Measurements from ENCODE around the gene PRSS12.

Gene PRSS12

DNA sequence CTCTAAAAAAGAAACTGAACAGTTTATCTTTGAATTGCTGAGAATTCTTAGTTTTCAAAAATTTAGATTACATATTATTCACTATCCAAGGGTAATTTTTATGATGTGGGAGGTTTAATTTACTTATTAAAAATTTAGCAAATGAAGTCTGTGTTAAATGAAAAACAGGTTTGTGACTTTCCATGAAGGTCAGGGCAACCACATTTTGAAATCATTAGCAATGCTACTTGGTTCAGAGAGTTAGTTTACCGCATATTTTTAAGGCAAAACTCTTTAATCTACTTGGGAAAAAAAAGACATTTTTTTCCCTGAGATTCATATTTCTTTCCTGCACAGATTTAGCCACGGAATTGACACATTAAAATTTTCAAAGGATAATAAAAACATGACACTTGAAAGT, 37.3 kb upstream of the PRSS12 start:
- POLR2A ChIA-PET = no interaction called here
- CTCF ChIA-PET = no interaction called here
- no peak for DNase-seq (ENCODE audit: extremely low spot score)
- TF ChIP-seq ARNT (IDR thresholded peaks at IDR 0.05) (no peak), CTBP1 (IDR thresholded peaks at IDR 0.05; ENCODE audit: borderline replicate concordance) (no peak), LEF1 (IDR thresholded peaks at IDR 0.05; ENCODE audit: borderline replicate concordance) (no peak), ELF4 (IDR thresholded peaks at IDR 0.05) (no peak), HDGF (IDR thresholded peaks at IDR 0.05; ENCODE audit: borderline replicate concordance) (no peak), L3MBTL2 (conservative IDR thresholded peaks at IDR 0.05) (no peak), SUZ12 (IDR thresholded peaks at IDR 0.05) (no peak), SP1 (IDR thresholded peaks at IDR 0.05) (no peak), FOXA1 (IDR thresholded peaks at IDR 0.05) (no peak), FOXM1 (IDR thresholded peaks at IDR 0.05; ENCODE audit: borderline replicate concordance) (no peak), BHLHE40 (IDR thresholded peaks at IDR 0.05; ENCODE audit: borderline replicate concordance) (no peak), ZNF384 (IDR thresholded peaks at IDR 0.05) (no peak), FOXK2 (IDR thresholded peaks at IDR 0.05) (no peak), NFRKB (IDR thresholded peaks at IDR 0.05) (no peak), TARDBP (IDR thresholded peaks at IDR 0.05) (no peak)
- TF ChIP-seq, protein P1, sequence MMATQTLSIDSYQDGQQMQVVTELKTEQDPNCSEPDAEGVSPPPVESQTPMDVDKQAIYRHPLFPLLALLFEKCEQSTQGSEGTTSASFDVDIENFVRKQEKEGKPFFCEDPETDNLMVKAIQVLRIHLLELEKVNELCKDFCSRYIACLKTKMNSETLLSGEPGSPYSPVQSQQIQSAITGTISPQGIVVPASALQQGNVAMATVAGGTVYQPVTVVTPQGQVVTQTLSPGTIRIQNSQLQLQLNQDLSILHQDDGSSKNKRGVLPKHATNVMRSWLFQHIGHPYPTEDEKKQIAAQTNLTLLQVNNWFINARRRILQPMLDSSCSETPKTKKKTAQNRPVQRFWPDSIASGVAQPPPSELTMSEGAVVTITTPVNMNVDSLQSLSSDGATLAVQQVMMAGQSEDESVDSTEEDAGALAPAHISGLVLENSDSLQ (IDR thresholded peaks at IDR 0.05) = no peak

DNA sequence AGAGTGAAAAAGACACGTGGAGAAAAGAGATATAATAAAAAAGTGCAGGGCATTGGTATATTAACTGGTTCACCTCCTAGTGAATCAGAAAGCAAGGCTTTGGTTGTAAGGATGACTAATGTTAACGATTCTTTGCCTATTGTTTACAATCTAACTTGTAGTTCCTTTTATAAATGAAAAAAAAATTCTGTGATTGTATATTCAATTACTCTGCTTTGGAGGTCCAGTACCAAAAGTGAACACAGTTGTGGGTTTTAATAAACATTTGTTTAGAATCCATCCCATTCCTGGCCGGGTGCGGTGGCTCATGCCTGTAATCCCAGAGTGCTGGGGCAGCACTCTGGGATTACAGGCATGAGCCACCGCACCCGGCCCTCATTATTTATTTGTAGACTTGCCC, 36.9 kb upstream of the PRSS12 start:
- TF ChIP-seq ELF4 (IDR thresholded peaks at IDR 0.05) = no peak
- TF ChIP-seq NFRKB (IDR thresholded peaks at IDR 0.05) = no peak
- no peak for TF ChIP-seq ARNT (IDR thresholded peaks at IDR 0.05)
- no peak for TF ChIP-seq SP1 (IDR thresholded peaks at IDR 0.05)
- DNase-seq (ENCODE audit: extremely low spot score) = no peak
- ChIA-PET CTCF (no interaction called here), POLR2A (no interaction called here)

DNA sequence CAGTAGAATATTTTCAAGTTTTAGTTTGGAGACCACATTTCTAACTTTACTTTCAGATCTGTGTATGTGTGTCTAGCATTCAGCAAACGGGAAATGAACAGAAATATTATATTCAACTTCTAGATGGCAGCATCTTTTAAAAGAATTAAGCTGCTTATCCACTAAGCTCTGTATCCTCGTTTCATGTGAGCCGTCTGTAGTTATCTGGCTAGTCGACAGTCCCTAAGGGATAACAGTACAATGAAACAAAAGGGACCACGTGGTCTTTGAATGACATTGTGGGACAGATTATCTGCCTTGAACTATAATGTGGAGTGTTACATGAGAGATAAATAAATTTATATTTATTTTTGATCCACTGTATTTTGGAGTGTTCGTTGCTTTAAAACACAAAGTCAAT, 35.8 kb upstream of the PRSS12 start:
- POLR2A ChIA-PET = no interaction called here
- CTCF ChIA-PET = interaction anchor here (0.6 kb wide), 1 partner anchor 36 kb away, joined by 3 read pairs; the partner anchor contains the start of gene PRSS12
- TF ChIP-seq HDGF (IDR thresholded peaks at IDR 0.05; ENCODE audit: borderline replicate concordance) (no peak), CTBP1 (IDR thresholded peaks at IDR 0.05; ENCODE audit: borderline replicate concordance) (no peak), SUZ12 (IDR thresholded peaks at IDR 0.05) (no peak), BHLHE40 (IDR thresholded peaks at IDR 0.05; ENCODE audit: borderline replicate concordance) (no peak), LEF1 (IDR thresholded peaks at IDR 0.05; ENCODE audit: borderline replicate concordance) (no peak), ELF4 (IDR thresholded peaks at IDR 0.05) (no peak), FOXM1 (IDR thresholded peaks at IDR 0.05; ENCODE audit: borderline replicate concordance) (no peak), FOXK2 (IDR thresholded peaks at IDR 0.05) (no peak), NFRKB (IDR thresholded peaks at IDR 0.05) (no peak), SP1 (IDR thresholded peaks at IDR 0.05) (no peak), ARNT (IDR thresholded peaks at IDR 0.05) (no peak), L3MBTL2 (conservative IDR thresholded peaks at IDR 0.05) (no peak), TARDBP (IDR thresholded peaks at IDR 0.05) (no peak), FOXA1 (IDR thresholded peaks at IDR 0.05) (no peak)
- TF ChIP-seq, protein P1 (IDR thresholded peaks at IDR 0.05) = no peak
- DNase-seq (ENCODE audit: extremely low spot score) = no peak

DNA sequence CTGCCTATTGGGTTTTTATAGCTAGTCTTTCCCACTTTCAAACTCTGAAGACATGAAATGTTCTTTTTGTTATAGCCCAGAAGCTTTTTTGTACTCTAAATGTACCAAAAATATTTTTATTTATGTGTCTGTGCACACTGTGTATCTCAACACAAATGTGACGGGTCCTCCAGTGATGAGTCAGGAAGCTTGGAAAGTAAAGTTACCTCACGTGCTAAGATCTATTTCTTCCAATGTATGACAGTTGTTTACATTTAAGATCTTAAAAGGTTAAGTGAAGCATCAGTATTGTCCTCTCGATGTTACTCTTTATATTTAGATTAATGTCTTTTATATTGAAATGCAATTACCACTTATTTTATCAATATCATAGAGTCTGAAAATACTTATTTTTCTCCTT, 29.1 kb upstream of the PRSS12 start:
- ChIA-PET POLR2A (no interaction called here), CTCF (no interaction called here)
- no peak for TF ChIP-seq LEF1 (IDR thresholded peaks at IDR 0.05; ENCODE audit: borderline replicate concordance)
- no peak for DNase-seq (ENCODE audit: extremely low spot score)

DNA sequence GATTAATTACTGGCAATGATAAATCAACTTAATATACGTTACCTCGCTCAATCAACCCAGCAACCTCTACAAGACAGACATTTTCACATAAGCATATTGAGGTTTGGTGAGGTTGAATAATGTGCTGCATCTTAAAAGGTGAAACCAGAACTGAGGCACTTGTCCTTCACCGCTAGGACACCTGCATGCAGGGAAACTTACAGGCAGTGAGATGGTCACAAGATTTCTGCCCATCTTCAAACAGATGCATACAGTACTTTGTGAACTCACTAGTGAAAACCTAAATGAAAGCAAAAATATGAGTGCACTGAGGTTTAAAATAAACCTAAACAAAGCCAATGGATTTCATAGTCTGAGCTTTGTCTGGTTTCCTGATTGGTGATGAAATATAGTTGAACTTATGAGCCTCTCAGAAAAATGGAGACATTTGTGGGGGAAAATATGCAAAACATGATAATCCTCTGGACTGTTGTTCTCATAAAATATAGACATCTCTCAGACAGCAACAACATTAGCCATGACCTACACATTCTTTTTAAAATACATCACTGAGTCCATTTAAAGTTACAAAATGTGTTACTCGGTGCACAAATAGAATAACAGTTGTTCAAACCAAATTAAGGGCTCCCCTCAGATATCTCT, 20.9 kb upstream of the PRSS12 start:
- CTCF ChIA-PET = no interaction called here
- no peak for DNase-seq (ENCODE audit: extremely low spot score)
- POLR2A ChIA-PET = no interaction called here

DNA sequence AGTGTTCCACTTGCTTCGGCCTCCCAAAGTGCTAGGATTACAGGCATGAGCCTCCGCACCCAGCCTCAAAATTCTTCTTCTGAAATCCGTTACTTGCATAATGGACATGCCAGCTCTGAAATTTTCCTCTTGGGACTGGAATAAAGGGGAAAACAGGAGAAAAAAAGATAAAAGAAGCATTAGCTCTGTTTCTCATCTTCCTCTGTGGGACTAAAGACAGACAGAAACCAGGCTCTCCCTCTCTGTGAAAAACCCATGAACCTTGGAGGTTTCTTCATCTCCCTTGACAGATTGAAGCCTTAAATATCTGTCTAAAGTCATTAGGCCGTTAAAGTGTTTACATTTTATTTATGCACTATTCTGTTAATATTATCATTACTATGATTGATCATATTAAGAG, 19.4 kb upstream of the PRSS12 start:
- no peak for DNase-seq (ENCODE audit: extremely low spot score)
- ChIA-PET POLR2A (no interaction called here), CTCF (no interaction called here)
- no peak for TF ChIP-seq NFRKB (IDR thresholded peaks at IDR 0.05)
- no peak for TF ChIP-seq FOXA1 (IDR thresholded peaks at IDR 0.05)
- TF ChIP-seq LEF1 (IDR thresholded peaks at IDR 0.05; ENCODE audit: borderline replicate concordance) = no peak
- no peak for TF ChIP-seq ARNT (IDR thresholded peaks at IDR 0.05)
- no peak for TF ChIP-seq FOXK2 (IDR thresholded peaks at IDR 0.05)
- no peak for TF ChIP-seq HDGF (IDR thresholded peaks at IDR 0.05; ENCODE audit: borderline replicate concordance)
- TF ChIP-seq SUZ12 (IDR thresholded peaks at IDR 0.05) = no peak
- no peak for TF ChIP-seq SP1 (IDR thresholded peaks at IDR 0.05)
- TF ChIP-seq FOXM1 (IDR thresholded peaks at IDR 0.05; ENCODE audit: borderline replicate concordance) = no peak
- TF ChIP-seq BHLHE40 (IDR thresholded peaks at IDR 0.05; ENCODE audit: borderline replicate concordance) = no peak
- TF ChIP-seq ZNF384 (IDR thresholded peaks at IDR 0.05) = no peak
- TF ChIP-seq ELF4 (IDR thresholded peaks at IDR 0.05) = no peak

More for the DNA sequence above, 20.9 kb upstream of the PRSS12 start:
- TF ChIP-seq CTBP1 (IDR thresholded peaks at IDR 0.05; ENCODE audit: borderline replicate concordance) = no peak
- TF ChIP-seq, protein P1 (IDR thresholded peaks at IDR 0.05) = no peak
- no peak for TF ChIP-seq LEF1 (IDR thresholded peaks at IDR 0.05; ENCODE audit: borderline replicate concordance)
- TF ChIP-seq ELF4 (IDR thresholded peaks at IDR 0.05) = no peak
- no peak for TF ChIP-seq TARDBP (IDR thresholded peaks at IDR 0.05)
- no peak for TF ChIP-seq ARNT (IDR thresholded peaks at IDR 0.05)
- no peak for TF ChIP-seq BHLHE40 (IDR thresholded peaks at IDR 0.05; ENCODE audit: borderline replicate concordance)
- TF ChIP-seq NFRKB (IDR thresholded peaks at IDR 0.05) = no peak
- no peak for TF ChIP-seq SUZ12 (IDR thresholded peaks at IDR 0.05)
- TF ChIP-seq HDGF (IDR thresholded peaks at IDR 0.05; ENCODE audit: borderline replicate concordance) = no peak
- TF ChIP-seq SP1 (IDR thresholded peaks at IDR 0.05) = no peak
- TF ChIP-seq FOXA1 (IDR thresholded peaks at IDR 0.05) = no peak
- no peak for TF ChIP-seq FOXK2 (IDR thresholded peaks at IDR 0.05)
- TF ChIP-seq ZNF384 (IDR thresholded peaks at IDR 0.05) = no peak
- TF ChIP-seq FOXM1 (IDR thresholded peaks at IDR 0.05; ENCODE audit: borderline replicate concordance) = no peak

Data from HEK293T (cell line).